Spleen (tissue), 7 donors: ENCODE data around the gene EPHA3.

ENCODE experiments used
- CTCF ChIP-seq, 11 experiments: fragments of 200-600 bp in 7 of 11; fragments of 450-650 bp in 4 of 11; sonication (generic) in 4 of 11; IDR thresholded peaks in 8 of 11; conservative IDR thresholded peaks in 3 of 11; 1 replicate in 7 of 11; 2 replicates in 4 of 11; pipeline versions ENCODE4 v1.4.0 to v1.8.0; 2016 to 2021; ENCODE audit warnings: antibody characterized with exemption in 11 of 11, inconsistent platforms in 4 of 11, mild to moderate bottlenecking in 1 of 11
- POLR2A ChIP-seq, 3 donors: fragments of 450-650 bp; IDR thresholded peaks; one replicate each; pipeline ENCODE4 v1.5.1; 2017; ENCODE audit warnings: antibody characterized with exemption in 3 of 3, mild to moderate bottlenecking in 1 of 3
- POLR2AphosphoS5 ChIP-seq, 3 donors: sonication (generic); formaldehyde crosslinking; IDR thresholded peaks; one replicate each; pipeline ENCODE4 v1.5.1; 2017; ENCODE audit warnings: antibody characterized with exemption in 3 of 3
- donor health status: DM: no; HTN: no; CAD: no; lungs with moderate emphysema.
- donor health status: DM: no; HTN: no; CAD: no.
- donor health status: DM: no; HTN: no; CAD: no.

- no peak for TF ChIP-seq POLR2A (IDR thresholded peaks at IDR 0.05)
- no peak for TF ChIP-seq CTCF (IDR thresholded peaks at IDR 0.05 in 8 of 11, conservative IDR thresholded peaks at IDR 0.05 in 3 of 11)
- TF ChIP-seq POLR2AphosphoS5 (IDR thresholded peaks at IDR 0.05), result no peak
These were observed 288.6 kb downstream of the EPHA3 start for GRCh38 chr3:89395996-89396395.
